Neural crest cell (in vitro differentiated cells): ENCODE data around the gene TSHR. TPM values are rescaled to one million over a fixed set of nuclear protein-coding genes. Genes with fewer than 3 reads are reported as not detected.

Experiments
- DNase-seq: peaks from one replicate; pipeline ENCODE4 v3.0.0; 2021; ENCODE audit warnings: low read depth, mixed read lengths, low spot score
- H3K27ac Mint-ChIP-seq: one replicate; pipeline ENCODE4 v1.8.0; 2021; ENCODE audit warnings: mild to moderate bottlenecking, mixed read lengths; ENCODE audit not compliant: unreplicated experiment
- H3K27me3 Mint-ChIP-seq: 2 replicates; pipeline ENCODE4 v1.8.0; 2021; ENCODE audit warnings: low read depth, mild to moderate bottlenecking, mixed read lengths
- H3K36me3 Mint-ChIP-seq: 2 replicates; pipeline ENCODE4 v1.8.0; 2021; ENCODE audit warnings: low read depth, mild to moderate bottlenecking, mixed read lengths
- H3K4me1 Mint-ChIP-seq: 2 replicates; pipeline ENCODE4 v1.8.0; 2021; ENCODE audit warnings: mixed read lengths
- H3K4me3 Mint-ChIP-seq: one replicate; pipeline ENCODE4 v1.8.0; 2021; ENCODE audit warnings: mild to moderate bottlenecking, mixed read lengths
- H3K9me3 Mint-ChIP-seq: 2 replicates; pipeline ENCODE4 v1.8.0; 2021; ENCODE audit warnings: mixed read lengths
- CTCF ChIP-seq: fragments of 200-600 bp; sonication (generic); conservative IDR thresholded peaks from 2 replicates; pipeline ENCODE4 v1.5.0; 2021; ENCODE audit warnings: antibody characterized with exemption, mild to moderate bottlenecking
- total RNA-seq: library from RNA; stranded (reverse); gene quantifications from 2 replicates; pipeline ENCODE4 v1.2.1, GENCODE V29; 2021

TSHR gene
- total RNA-seq, 1 donor from 2014 or later = not detected

- Mint-ChIP-seq H3K27me3 (peaks cover 3% of the 10 kb centered on the region), H3K27ac (no peak overlapping the region), H3K4me1 (no peaks in the 10 kb centered on the region), H3K36me3 (no peaks in the 10 kb centered on the region), H3K9me3 (no peaks in the 10 kb centered on the region), H3K4me3 (no peak overlapping the region)
- no peak for DNase-seq
- no peak for TF ChIP-seq CTCF
Observed at GRCh38 chr14:80977221-80977620, 21.8 kb downstream of the TSHR start.

GRCh38 chr14:80978403-80978802 is 23.0 kb downstream of the TSHR start:
- Mint-ChIP-seq H3K9me3 (no peaks in the 10 kb centered on the region), H3K36me3 (no peaks in the 10 kb centered on the region)
- no peak for TF ChIP-seq CTCF

GRCh38 chr14:80979951-80980350 is 24.5 kb downstream of the TSHR start:
- H3K27me3 Mint-ChIP-seq = peaks cover 3% of the 10 kb centered on the region
- no peak for TF ChIP-seq CTCF
- no peak overlapping the region for H3K27ac Mint-ChIP-seq
- H3K4me3 Mint-ChIP-seq = no peak overlapping the region
- H3K9me3 Mint-ChIP-seq = no peaks in the 10 kb centered on the region
- H3K36me3 Mint-ChIP-seq = no peaks in the 10 kb centered on the region
- no peak for DNase-seq
- H3K4me1 Mint-ChIP-seq = no peaks in the 10 kb centered on the region

More at GRCh38 chr14:80978403-80978802, 23.0 kb downstream of the TSHR start:
- no peak overlapping the region for H3K27ac Mint-ChIP-seq
- H3K4me1 Mint-ChIP-seq = no peaks in the 10 kb centered on the region
- H3K27me3 Mint-ChIP-seq = peaks cover 3% of the 10 kb centered on the region
- no peak overlapping the region for H3K4me3 Mint-ChIP-seq
- no peak for DNase-seq

GRCh38 chr14:80981156-80981555 is 25.7 kb downstream of the TSHR start:
- H3K4me3 Mint-ChIP-seq = no peak overlapping the region
- no peaks in the 10 kb centered on the region for H3K4me1 Mint-ChIP-seq
- no peak for DNase-seq
- no peaks in the 10 kb centered on the region for H3K9me3 Mint-ChIP-seq
- no peaks in the 10 kb centered on the region for H3K36me3 Mint-ChIP-seq
- H3K27ac Mint-ChIP-seq = no peak overlapping the region
- TF ChIP-seq CTCF = no peak
- H3K27me3 Mint-ChIP-seq = no peaks in the 10 kb centered on the region

GRCh38 chr14:80981673-80982072 is 26.3 kb downstream of the TSHR start:
- DNase-seq = no peak
- H3K4me3 Mint-ChIP-seq = no peak overlapping the region
- H3K27ac Mint-ChIP-seq = no peak overlapping the region
- no peaks in the 10 kb centered on the region for H3K27me3 Mint-ChIP-seq
- no peaks in the 10 kb centered on the region for H3K9me3 Mint-ChIP-seq
- no peak for TF ChIP-seq CTCF
- no peaks in the 10 kb centered on the region for H3K4me1 Mint-ChIP-seq
- no peaks in the 10 kb centered on the region for H3K36me3 Mint-ChIP-seq

GRCh38 chr14:80982711-80983110 is 27.3 kb downstream of the TSHR start:
- Mint-ChIP-seq H3K27ac (no peak overlapping the region), H3K27me3 (no peaks in the 10 kb centered on the region), H3K9me3 (no peaks in the 10 kb centered on the region), H3K36me3 (no peaks in the 10 kb centered on the region), H3K4me3 (no peak overlapping the region), H3K4me1 (no peaks in the 10 kb centered on the region)
- no peak for DNase-seq
- TF ChIP-seq CTCF = no peak
